Sigmoid colon (tissue), 7 donors: ENCODE measurements around the gene NAA35. TPM values are rescaled to one million over a fixed set of nuclear protein-coding genes. Genes with fewer than 3 reads are reported as not detected.

ENCODE experiments used
- DNase-seq: peaks from one replicate; pipeline ENCODE4 v3.0.0-alpha.2; 2019
- H3K27ac ChIP-seq, 4 donors: fragments of 200-600 bp; sonication (generic); one replicate each; pipeline ENCODE4 v1.5.1; 2016 to 2019; ENCODE audit warnings: mild to moderate bottlenecking in 1 of 4
- H3K27me3 ChIP-seq, 3 donors: fragments of 200-600 bp; sonication (generic); one replicate each; pipeline ENCODE4 v1.5.1; 2019; ENCODE audit warnings: mild to moderate bottlenecking in 1 of 3
- H3K36me3 ChIP-seq, 4 donors: fragments of 200-600 bp; sonication (generic); one replicate each; pipeline ENCODE4 v1.5.1; 2016 to 2019
- H3K4me1 ChIP-seq, 4 donors: fragments of 200-600 bp; sonication (generic); one replicate each; pipeline ENCODE4 v1.5.1; 2017 to 2019
- H3K4me3 ChIP-seq, 4 donors: fragments of 200-600 bp; sonication (generic); one replicate each; pipeline ENCODE4 v1.5.1; 2017 to 2019; ENCODE audit warnings: mild to moderate bottlenecking in 2 of 4, moderate library complexity in 1 of 4
- H3K9me3 ChIP-seq, 4 donors: fragments of 200-600 bp in 3 of 4; sonication (generic) in 3 of 4; one replicate each; pipeline versions ENCODE4 v1.5.1 to v1.6.1; 2013 to 2019
- EP300 ChIP-seq, 4 donors: sonication (generic); formaldehyde crosslinking; IDR thresholded peaks; one replicate each; pipeline ENCODE4 v1.6.1; 2017; ENCODE audit warnings: antibody characterized with exemption in 4 of 4
- POLR2A ChIP-seq, 2 donors: fragments of 450-650 bp; IDR thresholded peaks; one replicate each; pipeline ENCODE4 v1.6.1; 2016; ENCODE audit warnings: antibody characterized with exemption in 2 of 2, mild to moderate bottlenecking in 2 of 2, moderate library complexity in 2 of 2
- POLR2AphosphoS5 ChIP-seq, 4 donors: sonication (generic); formaldehyde crosslinking; IDR thresholded peaks; one replicate each; pipeline ENCODE4 v1.6.1; 2017; ENCODE audit warnings: antibody characterized with exemption in 4 of 4
- WGBS, 2 donors: extraction: QIAGEN DNeasy Blood & Tissue Kit; methylation state at CpG; one replicate each; pipeline ENCODE4 v1.1.7; 2013; 5-methylcytosine and 5-hydroxymethylcytosine counted together
- intact Hi-C: fragments of 100-400 bp; cut with DNase I; formaldehyde crosslinking; loops from one replicate; pipeline ENCODE4 v1.15.1; 2023
- polyA plus RNA-seq, 3 donors: library from polyadenylated mRNA; stranded (reverse); fragments of 200-250 nt; gene quantifications; one replicate each; pipeline ENCODE4 v1.2.3, GENCODE V29; 2013
- total RNA-seq, 4 donors: library from RNA; depleted of rRNA; stranded (reverse); fragments of >200 nt; gene quantifications; one replicate each; pipeline ENCODE4 v1.1.0, GENCODE V29; 2016
- TF ChIP-seq, protein P1 (sequence below), 4 experiments: fragments of 450-650 bp in 3 of 4; fragments of 200-600 bp in 1 of 4; IDR thresholded peaks; one replicate each; pipeline ENCODE4 v1.5.1; 2016 to 2019; ENCODE audit warnings: antibody characterized with exemption in 4 of 4, mild to moderate bottlenecking in 3 of 4, moderate library complexity in 2 of 4
- donor health status: healthy with polysubstance abuse.
- donor health status: Bipolar disorder and iron deficiency.
- donor health status: healthy.

The NAA35 gene
- total and polyA plus RNA-seq, 7 donors, result 13.2 to 31.6 (median 19.5) TPM

DNA sequence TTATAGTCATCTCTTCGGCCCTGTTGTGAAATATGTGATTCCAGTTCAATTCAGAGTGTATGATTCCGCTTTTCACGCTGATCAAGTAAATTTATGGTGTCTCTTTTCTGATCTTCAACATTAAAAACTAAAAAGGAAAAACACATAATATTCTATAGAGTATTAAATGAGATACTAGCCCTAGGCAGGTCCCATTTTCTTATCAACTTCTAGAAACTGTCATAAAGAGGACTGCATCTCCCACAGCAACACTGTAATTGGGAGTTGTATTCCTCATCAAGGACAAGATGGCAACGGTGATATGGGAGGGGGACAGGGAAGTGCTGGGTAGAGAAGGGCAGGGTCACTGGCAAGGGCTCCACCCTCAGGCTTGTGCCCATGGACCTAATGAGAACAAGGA, 86.8 kb downstream of the NAA35 start:
- Histone ChIP-seq H3K27ac (no peak overlapping the region), H3K4me1 (peaks cover 0 to 10% (median 0%) of the 10 kb centered on the region in 4 donors), H3K27me3 (no peaks in the 10 kb centered on the region), H3K4me3 (no peak overlapping the region), H3K9me3 (peaks cover 0 to 2% (median 0%) of the 10 kb centered on the region in 4 donors), H3K36me3 (peaks cover 0 to 51% (median 14%) of the 10 kb centered on the region in 4 donors)
- 83 to 94% methylated on average over 4 of the region's 4 CpGs for WGBS, 2 donors
- intact Hi-C loops, result no loop called here
- DNase-seq, result no peak
- TF ChIP-seq POLR2AphosphoS5 (IDR thresholded peaks at IDR 0.05) (no peak), POLR2A (IDR thresholded peaks at IDR 0.05) (no peak), EP300 (IDR thresholded peaks at IDR 0.05) (no peak)
- TF ChIP-seq, protein P1, sequence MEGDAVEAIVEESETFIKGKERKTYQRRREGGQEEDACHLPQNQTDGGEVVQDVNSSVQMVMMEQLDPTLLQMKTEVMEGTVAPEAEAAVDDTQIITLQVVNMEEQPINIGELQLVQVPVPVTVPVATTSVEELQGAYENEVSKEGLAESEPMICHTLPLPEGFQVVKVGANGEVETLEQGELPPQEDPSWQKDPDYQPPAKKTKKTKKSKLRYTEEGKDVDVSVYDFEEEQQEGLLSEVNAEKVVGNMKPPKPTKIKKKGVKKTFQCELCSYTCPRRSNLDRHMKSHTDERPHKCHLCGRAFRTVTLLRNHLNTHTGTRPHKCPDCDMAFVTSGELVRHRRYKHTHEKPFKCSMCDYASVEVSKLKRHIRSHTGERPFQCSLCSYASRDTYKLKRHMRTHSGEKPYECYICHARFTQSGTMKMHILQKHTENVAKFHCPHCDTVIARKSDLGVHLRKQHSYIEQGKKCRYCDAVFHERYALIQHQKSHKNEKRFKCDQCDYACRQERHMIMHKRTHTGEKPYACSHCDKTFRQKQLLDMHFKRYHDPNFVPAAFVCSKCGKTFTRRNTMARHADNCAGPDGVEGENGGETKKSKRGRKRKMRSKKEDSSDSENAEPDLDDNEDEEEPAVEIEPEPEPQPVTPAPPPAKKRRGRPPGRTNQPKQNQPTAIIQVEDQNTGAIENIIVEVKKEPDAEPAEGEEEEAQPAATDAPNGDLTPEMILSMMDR (IDR thresholded peaks at IDR 0.05), result no peak

DNA sequence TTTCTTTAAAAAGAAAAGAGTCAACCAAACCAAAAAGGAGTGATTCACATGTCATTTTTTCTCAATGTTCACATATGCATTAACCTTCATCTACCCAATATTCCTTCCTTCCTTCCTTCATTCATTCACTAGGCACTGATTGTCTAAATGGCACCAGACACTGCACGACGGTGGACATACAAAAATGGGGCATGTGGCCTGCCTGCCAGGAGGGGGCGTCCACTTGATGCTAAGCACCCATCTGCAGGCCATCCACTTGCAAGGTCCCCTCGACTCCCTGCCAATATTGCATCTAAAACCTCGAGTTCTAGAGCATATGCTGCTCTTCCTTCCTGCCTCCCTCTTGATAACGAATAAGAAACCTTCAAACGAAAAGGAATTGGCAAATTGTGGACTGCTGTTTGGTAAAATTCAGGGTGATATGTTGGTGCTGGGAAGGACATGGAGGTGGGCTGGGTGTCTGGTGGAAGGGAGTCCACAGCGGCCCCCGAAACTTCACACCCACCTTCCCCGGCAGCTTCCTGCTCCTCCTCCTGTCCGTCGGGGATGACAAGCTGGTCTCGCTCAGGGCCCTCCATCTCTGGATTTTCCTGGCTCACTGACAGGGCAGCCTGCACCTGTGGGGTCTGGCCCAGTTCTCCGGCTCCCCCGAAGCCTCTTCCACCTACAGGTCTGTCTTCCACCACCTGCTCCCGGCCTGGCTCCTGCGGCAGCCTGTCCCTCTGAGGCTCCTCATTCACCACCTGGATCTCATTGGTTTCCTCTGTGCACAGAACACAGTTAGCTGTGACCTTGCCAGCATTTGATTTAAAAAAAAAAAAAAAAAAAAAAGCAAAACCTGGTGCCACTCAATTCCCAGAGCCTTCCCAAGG, 94.2 kb downstream of the NAA35 start:
- no peak for TF ChIP-seq POLR2A (IDR thresholded peaks at IDR 0.05)
- TF ChIP-seq, protein P1 (IDR thresholded peaks at IDR 0.05), result peak; percentile 8 to 50 (median 36)
- TF ChIP-seq EP300 (IDR thresholded peaks at IDR 0.05), result no peak
- TF ChIP-seq POLR2AphosphoS5 (IDR thresholded peaks at IDR 0.05), result no peak
- H3K36me3 ChIP-seq, result peaks cover 0 to 18% (median 0%) of the 10 kb centered on the region in 4 donors
- no peak for DNase-seq
- H3K9me3 ChIP-seq, result no peaks in the 10 kb centered on the region
- no peak overlapping the region for H3K4me3 ChIP-seq
- H3K27ac ChIP-seq, result no peak overlapping the region
- intact Hi-C loops, result loop anchor here (10.0 kb wide), 1 partner anchor 250 kb away; the partner anchor contains the start of gene ISCA1
- WGBS, 2 donors, result 65 to 81% methylated on average over 17 of the region's 17 CpGs
- no peaks in the 10 kb centered on the region for H3K27me3 ChIP-seq
- no peaks in the 10 kb centered on the region for H3K4me1 ChIP-seq

DNA sequence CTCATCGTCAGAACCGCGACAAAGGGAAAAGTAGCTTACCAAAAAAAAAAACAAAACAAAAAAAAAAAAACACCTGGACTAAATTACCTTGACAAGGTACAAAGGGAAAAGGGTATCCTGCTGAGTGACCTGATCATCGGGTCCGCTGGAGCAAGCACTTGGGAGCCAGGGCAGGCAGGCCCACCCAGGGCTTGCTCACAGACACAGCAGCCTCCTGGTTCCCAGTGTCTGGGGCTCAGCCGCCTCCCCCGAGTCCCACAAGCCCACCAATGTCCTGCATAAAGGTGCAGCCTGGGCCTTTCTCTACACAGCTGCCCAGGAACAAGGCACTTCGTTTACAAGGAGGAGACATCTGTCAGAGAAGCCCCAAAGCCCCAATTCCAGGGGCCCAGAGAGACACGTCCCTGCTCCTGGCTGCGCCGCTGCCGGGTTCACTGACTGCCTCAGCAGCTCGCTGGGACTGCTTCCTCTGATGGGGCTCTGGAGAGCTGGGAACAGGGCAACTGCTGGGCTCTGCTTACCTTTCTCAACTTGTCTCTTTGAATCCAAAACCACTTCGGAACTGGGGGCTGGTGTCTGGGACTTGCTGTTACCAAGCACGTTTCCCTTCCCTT, 95.0 kb downstream of the NAA35 start:
- intact Hi-C loops, result loop anchor here (10.0 kb wide), 1 partner anchor 249 kb away; the partner anchor contains the start of gene ISCA1
- Histone ChIP-seq H3K27ac (no peak overlapping the region), H3K4me1 (peaks cover 0 to 3% (median 3%) of the 10 kb centered on the region in 4 donors), H3K27me3 (no peaks in the 10 kb centered on the region), H3K36me3 (peaks cover 0 to 18% (median 0%) of the 10 kb centered on the region in 4 donors), H3K4me3 (no peak overlapping the region), H3K9me3 (no peaks in the 10 kb centered on the region)
- TF ChIP-seq, protein P1 (IDR thresholded peaks at IDR 0.05), result no peak
- TF ChIP-seq POLR2A (IDR thresholded peaks at IDR 0.05) (no peak), POLR2AphosphoS5 (IDR thresholded peaks at IDR 0.05) (no peak), EP300 (IDR thresholded peaks at IDR 0.05) (no peak)
- WGBS, 2 donors, result 56 to 86% methylated on average over 15 of the region's 15 CpGs
- DNase-seq, result no peak

DNA sequence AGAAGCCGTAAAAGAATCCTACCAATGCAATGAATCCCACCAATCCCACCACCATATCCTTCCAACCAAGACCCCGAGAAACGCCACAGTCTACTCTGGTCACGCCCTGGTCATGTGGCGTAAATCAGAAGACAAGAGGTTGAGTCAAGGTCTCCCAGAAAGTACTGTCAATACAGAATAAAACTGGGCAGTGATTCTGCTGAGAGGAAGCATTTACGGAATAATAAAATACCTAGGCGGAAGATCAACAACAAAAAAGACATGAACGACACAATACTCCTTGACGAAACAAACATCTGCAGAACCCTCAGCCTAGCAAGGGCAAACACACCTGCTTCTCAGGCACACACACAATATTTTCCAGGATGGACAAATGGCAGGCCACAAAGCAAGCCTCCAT, 95.6 kb downstream of the NAA35 start:
- H3K27me3 ChIP-seq, result no peaks in the 10 kb centered on the region
- DNase-seq, result no peak
- no peak overlapping the region for H3K4me3 ChIP-seq
- TF ChIP-seq POLR2AphosphoS5 (IDR thresholded peaks at IDR 0.05) (no peak), EP300 (IDR thresholded peaks at IDR 0.05) (no peak), POLR2A (IDR thresholded peaks at IDR 0.05) (no peak)
- TF ChIP-seq, protein P1 (IDR thresholded peaks at IDR 0.05), result no peak
- H3K9me3 ChIP-seq, result no peaks in the 10 kb centered on the region
- peaks cover 0 to 10% (median 9%) of the 10 kb centered on the region in 4 donors for H3K4me1 ChIP-seq
- peaks cover 0 to 18% (median 0%) of the 10 kb centered on the region in 4 donors for H3K36me3 ChIP-seq
- H3K27ac ChIP-seq, result no peak overlapping the region
- intact Hi-C loops, result loop anchor here (10.0 kb wide), 1 partner anchor 248 kb away; the partner anchor contains the start of gene ISCA1
- 33 to 73% methylated on average over 9 of the region's 9 CpGs for WGBS, 2 donors
